ENCODE results near the gene GRN.

Gene GRN

DNA sequence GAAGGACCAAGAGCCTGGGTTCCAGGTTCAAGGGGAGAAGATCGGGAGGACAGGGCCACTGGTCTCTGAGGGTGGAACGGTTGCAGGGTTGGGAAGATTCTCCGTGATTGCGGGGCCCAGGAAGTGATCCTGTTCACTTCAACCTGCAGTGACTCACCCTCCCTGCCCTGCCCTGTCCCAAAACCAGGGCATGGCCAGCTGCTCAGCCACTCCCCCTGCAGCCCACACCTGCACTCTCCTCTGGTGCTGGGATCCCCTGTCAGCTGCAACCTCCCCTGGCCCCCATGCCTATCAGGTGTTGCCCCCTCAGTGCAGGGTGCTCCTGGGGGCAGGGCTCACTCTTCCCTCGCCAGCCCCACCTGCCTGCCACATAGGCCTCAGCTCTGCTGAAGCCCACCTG is 35.6 kb upstream of the GRN start:
- no peak for TF ChIP-seq EZH2phosphoT487 (IDR thresholded peaks at IDR 0.05; ENCODE audit: borderline replicate concordance, low read length)
- TF ChIP-seq, protein P1, sequence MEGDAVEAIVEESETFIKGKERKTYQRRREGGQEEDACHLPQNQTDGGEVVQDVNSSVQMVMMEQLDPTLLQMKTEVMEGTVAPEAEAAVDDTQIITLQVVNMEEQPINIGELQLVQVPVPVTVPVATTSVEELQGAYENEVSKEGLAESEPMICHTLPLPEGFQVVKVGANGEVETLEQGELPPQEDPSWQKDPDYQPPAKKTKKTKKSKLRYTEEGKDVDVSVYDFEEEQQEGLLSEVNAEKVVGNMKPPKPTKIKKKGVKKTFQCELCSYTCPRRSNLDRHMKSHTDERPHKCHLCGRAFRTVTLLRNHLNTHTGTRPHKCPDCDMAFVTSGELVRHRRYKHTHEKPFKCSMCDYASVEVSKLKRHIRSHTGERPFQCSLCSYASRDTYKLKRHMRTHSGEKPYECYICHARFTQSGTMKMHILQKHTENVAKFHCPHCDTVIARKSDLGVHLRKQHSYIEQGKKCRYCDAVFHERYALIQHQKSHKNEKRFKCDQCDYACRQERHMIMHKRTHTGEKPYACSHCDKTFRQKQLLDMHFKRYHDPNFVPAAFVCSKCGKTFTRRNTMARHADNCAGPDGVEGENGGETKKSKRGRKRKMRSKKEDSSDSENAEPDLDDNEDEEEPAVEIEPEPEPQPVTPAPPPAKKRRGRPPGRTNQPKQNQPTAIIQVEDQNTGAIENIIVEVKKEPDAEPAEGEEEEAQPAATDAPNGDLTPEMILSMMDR (IDR thresholded peaks at IDR 0.05; ENCODE audit: low read depth, low read length, poor library complexity, severe bottlenecking) = no peak
- Histone ChIP-seq H3K4me3 (ENCODE audit: low read length) (no peak overlapping the region), H3K4me1 (ENCODE audit: control insufficient read depth, low read length) (peaks cover 27% of the 10 kb centered on the region), H3K36me3 (ENCODE audit: control insufficient read depth, low read length) (no peaks in the 10 kb centered on the region), H3K4me2 (ENCODE audit: low read length) (no peak overlapping the region), H4K20me1 (ENCODE audit: control insufficient read depth, insufficient read depth, low read depth, low read length) (no peaks in the 10 kb centered on the region; the same call in 1 of the 2 replicates), H3K9me3 (ENCODE audit: control insufficient read depth, insufficient read depth, low read length) (no peaks in the 10 kb centered on the region), H3K9me2 (replicated peaks; ENCODE audit: control insufficient read depth, low read length) (no peaks in the 10 kb centered on the region), H3F3A (ENCODE audit: control insufficient read depth, insufficient read depth) (no peaks in the 10 kb centered on the region), H3K79me2 (ENCODE audit: control insufficient read depth, low read length) (no peaks in the 10 kb centered on the region), H3K27me3 (ENCODE audit: control insufficient read depth, low read length) (peaks cover 16% of the 10 kb centered on the region), H3K27ac (ENCODE audit: low read depth, low read length) (no peak overlapping the region)

DNA sequence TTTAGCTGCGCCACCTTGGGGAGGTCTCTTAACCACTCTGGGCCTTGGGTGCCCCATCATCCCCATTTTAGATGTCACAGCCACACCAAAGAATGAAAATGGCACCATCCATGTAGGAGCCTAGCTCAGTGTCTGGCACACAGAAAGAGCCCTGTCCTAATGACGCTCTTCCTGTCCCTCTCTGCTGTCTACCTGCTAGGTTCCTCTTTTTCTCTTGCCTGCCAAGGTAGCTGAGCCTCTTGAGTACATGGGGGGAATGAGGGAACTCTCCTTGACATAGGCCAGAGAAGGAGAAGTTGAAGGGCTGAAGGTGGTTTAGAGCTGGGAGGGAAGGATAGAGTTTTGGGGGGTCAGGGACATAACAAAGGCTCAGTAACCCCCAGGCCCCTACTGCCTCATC is 34.9 kb upstream of the GRN start:
- H3K4me1 ChIP-seq (ENCODE audit: control insufficient read depth, low read length) = peaks cover 31% of the 10 kb centered on the region
- H3K79me2 ChIP-seq (ENCODE audit: control insufficient read depth, low read length) = no peaks in the 10 kb centered on the region
- H3K36me3 ChIP-seq (ENCODE audit: control insufficient read depth, low read length) = no peaks in the 10 kb centered on the region

DNA sequence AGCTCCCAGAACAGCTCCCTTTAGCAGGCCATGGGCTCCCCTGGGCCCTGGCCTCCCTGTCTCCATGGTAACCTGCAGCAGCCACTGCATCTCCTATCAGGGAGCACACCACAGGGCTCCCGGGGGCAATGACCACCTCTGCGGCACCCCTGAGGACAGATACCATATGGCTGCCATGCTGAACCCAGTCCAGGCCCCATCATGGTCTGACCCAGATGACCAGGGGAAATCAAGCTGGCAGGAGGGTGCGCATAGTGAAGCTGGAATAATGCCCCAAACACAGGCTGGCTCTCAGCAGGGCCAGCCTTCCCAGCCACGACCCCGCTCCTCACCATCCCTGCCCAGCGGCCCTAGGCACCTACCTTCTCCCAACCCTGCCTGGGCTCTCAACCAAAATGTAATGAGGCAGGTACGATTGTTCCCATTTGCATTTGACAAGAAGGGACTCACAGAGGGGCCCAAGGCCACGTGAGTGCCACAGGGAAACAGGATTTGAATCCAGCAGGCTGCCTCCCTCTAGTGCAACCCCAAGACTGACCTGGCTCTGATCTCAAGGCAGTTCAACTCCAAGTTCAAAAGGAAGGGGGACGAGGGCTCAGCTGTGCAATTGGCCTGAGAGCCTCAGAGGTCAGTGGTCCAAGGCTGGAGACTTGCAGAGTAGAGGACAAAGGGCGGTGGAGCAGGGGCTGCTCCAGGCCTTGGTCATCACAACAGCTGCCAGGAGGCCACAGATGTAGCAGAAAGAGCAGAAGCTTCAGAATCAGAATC is 34.3 kb upstream of the GRN start:
- H3K4me2 ChIP-seq (ENCODE audit: low read length) = no peak overlapping the region
- H3K79me2 ChIP-seq (ENCODE audit: control insufficient read depth, low read length) = no peaks in the 10 kb centered on the region
- H3F3A ChIP-seq (ENCODE audit: control insufficient read depth, insufficient read depth) = no peaks in the 10 kb centered on the region
- no peak overlapping the region for H3K4me3 ChIP-seq (ENCODE audit: low read length)
- H3K27me3 ChIP-seq (ENCODE audit: control insufficient read depth, low read length) = peaks cover 26% of the 10 kb centered on the region
- H3K9me3 ChIP-seq (ENCODE audit: control insufficient read depth, insufficient read depth, low read length) = no peaks in the 10 kb centered on the region
- no peak overlapping the region for H3K27ac ChIP-seq (ENCODE audit: low read depth, low read length)
- no peaks in the 10 kb centered on the region; the same call in 1 of the 2 replicates for H4K20me1 ChIP-seq (ENCODE audit: control insufficient read depth, insufficient read depth, low read depth, low read length)
- no peak for TF ChIP-seq EZH2phosphoT487 (IDR thresholded peaks at IDR 0.05; ENCODE audit: borderline replicate concordance, low read length)
- TF ChIP-seq, protein P1 (IDR thresholded peaks at IDR 0.05; ENCODE audit: low read depth, low read length, poor library complexity, severe bottlenecking) = no peak
- H3K36me3 ChIP-seq (ENCODE audit: control insufficient read depth, low read length) = no peaks in the 10 kb centered on the region
- peaks cover 36% of the 10 kb centered on the region for H3K4me1 ChIP-seq (ENCODE audit: control insufficient read depth, low read length)
- no peaks in the 10 kb centered on the region for H3K9me2 ChIP-seq (replicated peaks; ENCODE audit: control insufficient read depth, low read length)

More for the DNA sequence above, 34.9 kb upstream of the GRN start:
- H3K9me3 ChIP-seq (ENCODE audit: control insufficient read depth, insufficient read depth, low read length) = no peaks in the 10 kb centered on the region
- H3K27ac ChIP-seq (ENCODE audit: low read depth, low read length) = no peak overlapping the region
- H3K4me3 ChIP-seq (ENCODE audit: low read length) = no peak overlapping the region
- TF ChIP-seq, protein P1 (IDR thresholded peaks at IDR 0.05; ENCODE audit: low read depth, low read length, poor library complexity, severe bottlenecking) = no peak
- no peak for TF ChIP-seq EZH2phosphoT487 (IDR thresholded peaks at IDR 0.05; ENCODE audit: borderline replicate concordance, low read length)
- H3K27me3 ChIP-seq (ENCODE audit: control insufficient read depth, low read length) = peaks cover 21% of the 10 kb centered on the region
- no peak overlapping the region for H3K4me2 ChIP-seq (ENCODE audit: low read length)
- no peaks in the 10 kb centered on the region for H3F3A ChIP-seq (ENCODE audit: control insufficient read depth, insufficient read depth)
- no peaks in the 10 kb centered on the region for H3K9me2 ChIP-seq (replicated peaks; ENCODE audit: control insufficient read depth, low read length)
- no peaks in the 10 kb centered on the region; the same call in 1 of the 2 replicates for H4K20me1 ChIP-seq (ENCODE audit: control insufficient read depth, insufficient read depth, low read depth, low read length)
